Stimulated activated CD4-positive, alpha-beta T cell treated with anti-CD3 and anti-CD28 coated beads, Interleukin-1b, Interleukin-23, amount 100 ng/mL, for 24 hours (primary cell): ENCODE measurements around the gene NAPG.
"Not testable (repeated sequence)": the region's sequence is repeated elsewhere in the genome, so short reads cannot be mapped to it uniquely, and the experiment has no call there.

Experiments used
- DNase-seq, 4 experiments: peaks; one replicate each; pipeline ENCODE4 v3.0.0-alpha.2; 2020; ENCODE audit warnings: low read depth in 4 of 4, low spot score in 1 of 4

NAPG gene

DNA sequence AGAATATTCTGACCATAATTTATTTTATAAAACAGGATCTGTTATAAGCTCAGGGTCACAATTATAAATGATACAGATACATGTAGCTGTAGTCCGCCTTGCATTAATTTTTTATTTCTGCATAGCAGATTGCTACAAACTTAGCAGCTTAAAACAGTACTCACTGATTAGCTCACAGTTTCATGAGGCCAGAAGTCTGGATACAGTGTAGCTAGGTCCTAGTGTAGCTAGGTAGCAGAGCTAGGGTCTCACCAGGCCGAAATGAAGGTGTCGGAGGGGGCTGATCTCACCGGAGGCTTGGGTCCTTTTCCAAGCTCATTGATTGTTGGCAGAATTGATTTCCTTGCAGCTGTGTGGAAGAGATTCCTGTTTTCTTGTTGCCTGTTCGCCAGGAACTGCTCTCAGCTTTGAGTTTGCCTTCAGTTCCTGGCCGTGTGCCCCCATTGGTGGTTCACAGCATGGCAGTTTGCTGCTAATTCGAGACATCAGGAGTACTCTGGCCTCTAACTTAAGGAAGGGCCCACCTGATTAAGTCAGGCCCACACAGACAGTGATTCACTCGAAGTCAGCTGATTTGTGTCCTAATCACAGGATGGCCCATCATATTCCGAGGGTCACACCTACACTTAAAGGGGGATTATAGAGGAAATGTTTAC, 18.4 kb downstream of the NAPG start:
- DNase-seq = no peak

DNA sequence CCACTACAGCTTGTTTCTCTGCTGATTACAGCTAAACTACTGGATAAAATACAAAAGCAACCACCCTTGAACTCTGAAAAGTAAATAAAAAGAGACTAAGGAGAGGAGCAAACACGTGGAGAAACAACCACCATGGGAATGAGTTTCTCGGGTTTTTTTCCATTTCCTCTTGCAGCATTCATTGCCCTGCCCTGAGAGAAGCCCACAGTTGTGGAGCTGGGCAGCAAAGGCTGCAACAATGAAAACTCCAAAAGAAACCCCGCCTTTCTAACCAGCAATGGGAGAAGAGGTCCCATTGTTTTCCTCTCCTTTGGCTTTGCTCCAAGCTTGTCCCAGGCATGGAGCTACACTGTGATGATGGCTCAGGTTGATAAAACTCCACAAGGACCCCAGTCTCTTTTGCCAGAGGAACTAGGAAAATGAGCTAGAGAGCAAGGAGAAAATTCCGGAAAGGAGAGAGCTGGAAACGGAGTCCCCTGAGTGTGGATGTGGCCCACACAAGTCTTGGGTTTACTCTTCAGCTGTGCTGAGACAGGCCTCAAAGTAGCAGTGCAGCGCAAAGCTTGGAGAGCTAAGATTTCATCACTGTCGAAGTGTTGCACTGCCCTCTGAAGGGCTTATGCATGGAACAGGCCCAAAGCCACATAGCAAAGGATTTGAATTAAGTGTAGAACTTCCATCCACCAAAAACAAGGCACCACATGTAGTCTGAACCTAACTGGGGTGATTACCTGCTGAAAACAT, 20.9 kb downstream of the NAPG start:
- DNase-seq = no peak

DNA sequence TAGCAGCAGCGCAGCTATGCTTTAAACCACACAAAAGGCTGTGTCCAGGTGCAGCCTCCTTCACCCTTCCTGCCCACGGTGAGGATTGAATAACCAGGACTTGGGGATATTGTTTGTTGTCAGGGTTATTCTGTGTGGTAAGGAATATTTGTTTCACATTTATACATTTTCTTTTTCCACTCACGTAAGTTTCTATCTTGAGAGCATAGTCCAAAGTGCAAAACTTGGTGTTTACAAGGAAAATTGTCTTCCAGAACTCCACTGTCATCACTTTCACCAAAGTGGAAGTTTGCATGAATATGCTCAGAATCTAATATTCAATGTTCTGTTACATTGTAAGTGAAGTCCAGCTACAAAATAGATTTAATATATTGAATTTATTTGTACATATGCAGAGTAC, 26.4 kb downstream of the NAPG start:
- DNase-seq = no peak

DNA sequence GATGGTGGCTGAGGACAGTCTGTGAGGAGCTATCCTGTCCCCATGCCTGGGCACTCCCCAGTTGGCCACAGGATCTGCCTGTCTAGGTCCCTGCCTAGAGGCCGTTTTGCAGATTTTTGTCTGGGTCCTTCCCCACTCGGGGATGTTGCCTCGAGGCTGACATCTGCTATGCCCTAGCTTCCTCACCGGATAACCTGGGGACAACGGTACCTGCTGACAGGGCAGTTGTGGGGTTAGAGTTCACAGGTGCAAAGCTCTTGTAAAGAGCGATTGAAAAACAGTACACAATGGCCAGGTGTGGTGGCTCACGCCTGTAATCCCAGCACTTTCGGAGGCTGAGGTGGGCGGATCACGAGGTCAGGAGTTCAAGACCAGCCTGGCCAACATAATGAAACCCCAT, 30.4 kb downstream of the NAPG start:
- DNase-seq = not testable (repeated sequence)

DNA sequence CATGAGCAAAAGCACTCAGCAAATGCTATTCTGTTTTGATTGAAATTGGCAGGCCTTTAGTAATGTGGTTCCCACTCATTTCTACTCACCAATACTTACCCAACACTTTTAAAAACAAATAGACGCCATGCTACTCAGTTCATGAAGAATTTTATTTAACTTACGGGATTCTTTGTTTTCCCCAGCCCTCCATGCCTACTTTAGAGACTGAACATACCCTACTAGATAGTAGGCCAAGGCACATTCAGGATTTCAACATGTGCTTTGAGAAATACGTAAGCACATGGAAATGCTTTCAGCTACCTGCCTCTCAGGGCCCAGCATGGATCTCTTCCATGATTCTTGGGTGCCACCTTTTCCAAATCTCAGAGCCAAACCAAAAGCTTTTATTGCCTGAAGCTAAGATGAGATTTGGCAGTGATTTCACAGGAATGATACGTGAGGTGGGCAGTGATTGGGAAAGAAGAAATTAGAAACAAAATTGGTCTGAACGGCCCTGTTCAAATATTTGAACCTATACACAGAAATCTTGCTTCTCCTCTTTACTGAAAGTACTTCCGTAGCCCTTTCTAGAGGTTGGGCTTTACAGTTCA, 31.4 kb downstream of the NAPG start:
- no peak for DNase-seq

DNA sequence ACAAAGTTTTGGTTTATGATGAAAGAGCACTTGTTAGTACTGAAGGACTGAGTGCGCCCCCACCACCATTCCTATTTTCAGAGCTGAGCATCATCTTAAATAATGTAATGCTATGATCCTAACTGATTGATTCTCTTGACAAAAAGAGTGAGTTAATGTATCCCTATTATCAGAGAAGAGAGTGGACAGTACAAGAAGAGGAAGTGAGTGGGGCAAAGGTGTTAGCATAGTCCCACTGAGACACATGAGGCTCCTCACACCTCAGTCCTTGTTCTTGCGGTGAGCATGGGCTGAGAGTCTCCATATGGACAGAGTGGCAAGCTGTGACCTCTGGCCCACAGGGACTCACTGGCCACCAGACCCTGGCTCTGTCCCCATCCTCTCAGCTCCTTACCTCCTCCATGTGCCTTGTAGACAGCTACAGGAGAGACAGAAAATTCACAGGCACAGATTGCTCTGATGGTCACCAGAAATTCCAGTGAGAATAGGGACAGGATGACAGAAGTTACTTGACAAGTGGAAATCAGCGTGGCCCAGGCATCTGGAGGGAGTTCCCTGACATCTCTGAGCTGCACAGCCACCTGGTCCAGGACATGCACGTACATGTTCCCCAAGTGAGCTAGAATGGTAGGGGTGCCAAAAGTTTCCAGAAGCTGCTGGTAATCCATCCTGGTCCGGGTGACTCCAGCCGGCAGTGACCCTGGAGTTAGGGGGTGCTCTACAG, 32.6 kb downstream of the NAPG start:
- DNase-seq = no peak

DNA sequence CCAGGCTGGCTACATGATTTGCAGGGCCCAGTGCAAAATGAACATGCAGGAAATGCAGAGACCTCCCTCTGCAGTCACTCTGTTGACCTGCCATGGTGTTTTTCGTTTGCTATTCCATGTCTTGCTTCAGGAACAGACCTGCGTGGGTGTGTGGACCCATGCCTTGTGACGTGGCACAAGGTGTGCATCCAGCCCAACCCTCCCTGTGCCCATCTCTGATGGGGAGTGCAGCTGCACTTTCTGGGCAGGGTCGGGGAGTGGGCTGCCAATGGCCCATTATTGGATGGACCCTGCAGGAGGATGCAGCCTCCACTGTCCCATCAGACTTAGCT, 33.1 kb downstream of the NAPG start:
- DNase-seq = no peak

DNA sequence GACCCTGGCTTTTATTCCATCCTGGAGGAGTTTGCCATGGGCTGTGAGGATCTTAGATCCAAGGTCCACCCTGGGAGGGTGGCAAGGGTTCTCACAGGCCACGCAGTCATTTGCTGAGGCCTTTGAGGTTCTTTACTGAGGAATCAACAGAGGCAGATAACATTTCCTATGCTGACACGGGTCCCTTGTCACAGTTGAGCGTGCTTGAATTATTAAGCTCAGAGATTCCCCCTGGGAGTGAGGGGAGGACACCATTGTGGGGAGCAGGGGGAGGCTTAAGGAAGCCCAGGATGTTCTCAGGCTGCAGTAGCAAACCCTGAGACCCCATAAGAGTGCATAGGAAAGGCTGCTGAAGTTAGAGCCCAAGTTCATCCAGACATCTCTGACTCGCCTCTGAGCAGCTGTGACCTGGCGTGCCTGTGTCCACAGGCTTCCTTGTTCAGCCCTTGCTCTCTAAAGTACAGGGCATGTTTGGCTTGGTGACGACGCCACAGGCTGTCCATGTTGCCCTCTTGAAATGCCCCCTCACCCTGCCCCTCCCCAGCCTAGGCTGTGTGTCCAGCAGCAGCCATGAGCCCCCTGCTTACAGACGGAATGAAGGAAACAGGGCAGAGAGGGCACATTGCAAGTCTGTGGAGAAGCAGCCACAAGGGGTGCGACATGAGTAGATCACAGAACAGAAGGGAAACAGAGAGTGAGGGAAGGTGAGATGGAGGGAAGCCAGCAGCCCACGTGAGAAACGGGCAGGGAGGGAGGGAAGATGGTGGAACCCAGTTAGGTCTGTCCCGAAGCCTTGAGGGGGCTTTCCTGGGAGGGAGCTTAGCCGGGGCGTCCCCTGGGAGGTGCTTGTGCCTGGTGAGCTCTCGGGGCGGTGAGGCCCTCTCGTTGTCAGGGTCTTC, 34.0 kb downstream of the NAPG start:
- no peak for DNase-seq

DNA sequence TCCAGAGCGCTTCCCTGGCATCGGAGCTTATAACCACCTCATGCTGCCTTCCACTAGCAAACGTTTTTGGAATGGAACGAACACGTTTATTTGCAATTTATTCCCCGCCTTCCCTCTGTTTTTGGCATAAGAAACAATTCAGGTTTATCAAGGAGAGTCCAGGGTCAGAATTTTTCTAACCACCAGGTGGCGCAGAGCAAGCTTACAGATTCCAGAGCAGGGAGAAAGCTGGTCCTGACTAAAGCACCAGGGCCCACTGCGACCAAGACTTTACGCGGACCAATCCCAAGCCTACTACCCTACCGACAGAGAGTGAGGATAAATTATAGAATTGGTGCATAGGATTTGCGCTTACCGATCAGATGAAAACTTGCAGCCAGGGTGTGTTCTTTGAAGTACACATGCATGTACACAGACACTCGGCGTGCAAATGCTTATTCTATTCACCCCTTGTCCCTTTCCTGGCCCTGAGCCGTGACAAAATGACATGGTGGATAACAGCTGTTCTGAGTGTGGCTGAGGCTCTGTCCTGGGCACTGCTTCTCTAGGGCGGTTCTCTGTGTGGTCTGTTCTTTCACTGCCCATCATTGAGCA, 34.7 kb downstream of the NAPG start:
- peak; percentile 25 to 53 (median 36) for DNase-seq

DNA sequence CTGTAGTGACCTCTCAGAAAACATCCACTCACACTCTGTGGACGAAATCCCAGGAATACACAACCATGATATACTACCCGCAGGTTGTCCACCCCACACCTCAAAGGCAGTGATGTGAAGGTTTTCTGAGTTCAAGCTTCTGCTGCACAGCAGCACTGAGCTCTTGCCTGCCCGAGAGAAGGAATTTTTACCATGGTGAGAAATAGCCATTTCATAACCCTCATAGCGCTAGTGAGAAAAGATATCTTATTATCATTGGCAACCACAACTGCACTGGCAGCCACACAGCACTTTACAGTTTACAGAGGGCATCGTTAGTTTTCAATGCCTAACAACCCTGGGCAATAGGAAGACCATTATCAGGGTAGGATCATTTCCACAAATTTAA, 36.9 kb downstream of the NAPG start:
- no peak for DNase-seq

DNA sequence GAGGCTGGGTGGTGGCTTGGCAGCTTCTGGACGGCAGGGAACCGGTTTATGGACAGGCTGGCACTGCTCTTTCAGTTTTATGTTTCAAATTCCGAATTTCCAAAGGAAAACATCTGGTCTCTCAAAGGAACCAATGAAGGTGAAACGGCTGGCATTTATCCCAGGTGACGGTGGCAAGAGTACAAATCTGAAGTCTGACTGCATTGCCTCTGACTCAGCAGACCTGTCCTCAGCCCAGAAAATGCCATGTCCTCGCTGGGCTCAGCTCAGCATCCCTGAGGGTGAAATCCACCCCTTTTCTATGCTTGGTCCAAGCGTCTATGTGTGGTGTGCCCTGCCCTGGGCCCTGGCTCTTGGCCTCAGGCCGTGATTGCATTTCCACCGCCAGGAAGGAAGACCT, 38.1 kb downstream of the NAPG start:
- DNase-seq = no peak

DNA sequence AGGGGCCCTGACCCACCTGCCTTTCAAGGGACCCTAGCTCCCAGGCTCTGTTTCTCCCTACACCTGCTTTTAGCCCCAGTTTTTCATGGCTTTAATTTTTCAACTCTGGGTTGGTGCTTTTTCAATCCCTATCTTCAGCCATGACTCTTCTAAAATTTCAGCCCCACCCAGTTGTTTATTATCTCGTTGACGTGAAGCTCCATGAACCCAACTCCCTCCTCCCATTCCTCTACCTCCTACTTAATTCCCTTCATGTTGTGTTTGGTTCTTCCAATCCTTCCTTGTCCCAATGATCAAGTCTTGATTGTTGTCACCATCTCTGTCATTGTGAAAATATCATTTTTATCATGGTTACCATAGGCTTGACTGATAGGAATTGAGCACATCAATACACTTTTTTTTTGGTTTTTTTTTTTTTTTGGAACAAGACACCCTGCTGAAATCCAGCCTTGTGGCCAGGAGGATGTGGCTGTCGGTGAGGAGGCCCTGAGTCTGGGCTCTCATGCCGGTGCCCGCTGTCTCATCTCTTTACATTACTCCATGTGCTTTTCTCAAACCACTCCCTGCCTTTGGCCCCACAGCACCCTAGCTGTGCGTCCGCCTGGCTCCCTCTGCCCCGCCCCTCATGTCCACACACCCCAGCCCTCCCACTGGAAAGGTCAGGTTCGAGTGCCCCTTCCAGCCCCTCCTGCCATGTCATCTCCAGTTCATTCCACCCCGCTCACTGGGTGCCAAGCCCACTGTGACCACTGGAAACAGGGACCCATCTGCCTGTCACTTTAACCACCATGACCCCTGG, 39.3 kb downstream of the NAPG start:
- no peak for DNase-seq

DNA sequence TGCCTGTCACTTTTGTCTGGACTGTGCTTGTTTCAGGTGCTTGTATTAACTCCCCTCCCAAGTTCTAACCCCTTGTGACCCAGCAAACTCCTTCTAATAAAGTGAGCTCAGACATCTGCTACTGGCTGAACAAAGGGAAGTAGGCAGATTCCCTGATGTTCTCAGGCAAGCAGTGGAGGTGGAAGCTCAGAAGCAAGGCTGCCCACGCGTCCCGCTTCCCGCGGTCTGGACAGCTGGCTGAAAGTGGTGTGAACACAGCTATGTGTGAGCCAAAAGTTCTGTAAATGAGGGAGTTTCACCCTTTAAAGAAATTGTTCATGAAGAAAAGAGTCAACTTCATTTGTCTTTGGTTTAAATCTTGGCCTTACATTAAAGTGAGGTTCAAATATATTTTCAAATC, 40.0 kb downstream of the NAPG start:
- DNase-seq = no peak

DNA sequence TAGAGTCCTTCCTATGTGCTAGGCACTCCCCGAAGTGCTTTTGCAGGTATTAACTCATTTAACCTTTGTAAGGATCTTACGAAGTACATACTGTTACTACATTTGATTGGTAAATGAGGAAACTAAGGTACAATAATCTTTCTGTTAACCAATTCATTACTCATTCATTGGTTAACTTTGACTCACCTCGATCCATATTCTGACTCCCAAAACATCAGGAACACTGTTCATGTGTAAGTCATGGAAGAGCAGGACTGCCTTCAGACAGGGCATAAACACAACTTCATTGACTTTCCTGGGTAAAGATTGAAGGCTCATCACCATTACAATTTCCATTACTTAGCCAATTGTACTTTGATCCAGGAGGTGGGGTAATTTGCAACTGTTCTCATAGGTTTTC, 40.6 kb downstream of the NAPG start:
- DNase-seq = no peak

DNA sequence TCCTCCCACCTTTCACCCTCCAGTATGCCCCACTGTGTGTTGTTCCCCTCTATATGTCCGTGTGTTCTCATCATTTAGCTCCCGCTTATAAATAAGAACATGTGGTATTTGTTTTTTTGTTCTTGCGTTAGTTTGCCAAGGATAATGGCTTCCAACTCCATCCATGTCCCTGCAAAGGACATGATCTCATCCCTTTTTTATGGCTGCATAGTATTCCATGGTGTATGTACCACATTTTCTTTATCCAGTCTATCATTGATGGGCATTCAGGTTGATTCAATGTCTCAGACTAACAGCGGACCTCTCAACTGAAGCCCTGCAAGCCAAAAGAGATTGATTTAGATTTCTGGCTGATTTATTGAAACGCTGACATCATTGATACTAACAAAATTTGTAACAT, 44.1 kb downstream of the NAPG start:
- DNase-seq = not testable (repeated sequence)

DNA sequence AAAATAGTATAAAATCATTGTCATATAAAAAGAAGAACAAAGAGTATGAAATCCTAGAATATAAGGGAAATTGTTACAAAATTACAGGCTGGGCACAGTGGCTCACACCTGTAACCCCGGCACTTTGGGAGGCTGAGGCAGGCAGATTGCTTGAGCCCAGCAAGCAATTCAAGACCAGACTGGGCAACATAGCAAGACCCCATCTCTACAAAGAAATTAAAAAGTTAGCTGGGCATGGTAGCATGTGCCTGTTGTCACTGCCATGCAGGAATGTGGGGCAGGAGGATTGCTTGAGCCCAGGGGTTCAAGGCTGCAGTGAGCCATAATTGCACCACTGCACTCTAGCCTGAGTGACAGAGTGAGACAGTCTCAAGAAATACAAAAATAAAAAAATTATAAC, 44.8 kb downstream of the NAPG start:
- no peak for DNase-seq

DNA sequence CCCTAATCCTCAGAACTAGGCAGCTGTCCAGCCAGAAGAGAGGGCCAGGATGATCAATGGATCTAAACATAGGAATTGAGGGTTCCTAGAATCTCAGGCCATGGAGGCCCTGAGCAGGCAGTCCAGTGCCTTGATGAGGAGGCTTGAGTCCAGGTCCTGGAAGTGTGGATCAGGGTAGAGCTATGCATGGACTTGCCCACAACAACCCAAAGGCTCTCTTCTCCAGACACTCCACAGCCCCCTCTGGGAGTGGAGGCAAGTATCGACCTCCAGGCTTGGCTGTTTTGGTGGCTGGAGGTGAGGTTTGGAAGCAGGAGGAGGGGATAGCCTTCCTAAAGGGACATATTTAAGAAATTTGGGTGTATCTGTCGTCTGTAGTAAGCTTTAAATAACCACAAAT, 45.7 kb downstream of the NAPG start:
- no peak for DNase-seq

DNA sequence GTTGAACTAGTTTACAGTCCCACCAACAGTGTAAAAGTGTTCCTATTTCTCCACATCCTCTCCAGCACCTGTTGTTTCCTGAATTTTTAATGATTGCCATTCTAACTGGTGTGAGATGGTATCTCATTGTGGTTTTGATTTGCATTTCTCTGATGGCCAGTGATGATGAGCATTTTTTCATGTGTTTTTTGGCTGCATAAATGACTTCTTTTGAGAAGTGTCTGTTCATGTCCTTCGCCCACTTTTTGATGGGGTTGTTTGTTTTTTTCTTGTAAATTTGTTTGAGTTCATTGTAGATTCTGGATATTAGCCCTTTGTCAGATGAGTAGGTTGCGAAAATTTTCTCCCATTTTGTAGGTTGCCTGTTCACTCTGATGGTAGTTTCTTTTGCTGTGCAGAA, 47.4 kb downstream of the NAPG start:
- DNase-seq = not testable (repeated sequence)

DNA sequence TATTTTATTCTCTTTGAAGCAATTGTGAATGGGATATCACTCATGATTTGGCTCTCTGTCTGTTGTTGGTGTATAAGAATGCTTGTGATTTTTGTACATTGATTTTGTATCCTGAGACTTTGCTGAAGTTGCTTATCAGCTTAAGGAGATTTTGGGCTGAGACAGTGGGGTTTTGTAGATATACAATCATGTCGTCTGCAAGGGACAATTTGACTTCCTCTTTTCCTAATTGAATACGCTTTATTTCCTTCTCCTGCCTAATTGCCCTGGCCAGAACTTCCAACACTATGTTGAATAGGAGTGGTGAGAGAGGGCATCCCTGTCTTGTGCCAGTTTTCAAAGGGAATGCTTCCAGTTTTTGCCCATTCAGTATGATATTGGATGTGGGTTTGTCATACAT, 48.6 kb downstream of the NAPG start:
- not testable (repeated sequence) for DNase-seq
